Activated CD4-positive, alpha-beta T cell treated with anti-CD3 and anti-CD28 coated beads, Interleukin-2, amount 50 U/mL, for 16 hours (primary cell): Measurements from ENCODE around the gene DENND1A.
A peak's percentile ranks its signal among the peaks of the same experiment; 100 is the strongest.

Experiments used
- DNase-seq: peaks from one replicate; pipeline ENCODE4 v3.0.0-alpha.2; 2020

The DENND1A gene

GRCh38 chr9:123359106-123359505 is 570.8 kb downstream of the DENND1A start:
- no peak for DNase-seq

- no peak for DNase-seq
Observed at GRCh38 chr9:123358181-123358905, 571.6 kb downstream of the DENND1A start.

- DNase-seq, result no peak
Observed at GRCh38 chr9:123357743-123358059, 572.2 kb downstream of the DENND1A start.

- DNase-seq, result no peak
Observed at GRCh38 chr9:123356851-123357742, 572.8 kb downstream of the DENND1A start.

GRCh38 chr9:123355761-123356431 is 574.0 kb downstream of the DENND1A start, which contains the start of gene CRB2:
Gene CRB2, plus strand, starts transcription at chr9:123356197. Its CDS starts 64 bp downstream, at chr9:123356261.
- no peak for DNase-seq

GRCh38 chr9:123354806-123355508 is 575.0 kb downstream of the DENND1A start:
- DNase-seq, result no peak

GRCh38 chr9:123353984-123354591 is 575.8 kb downstream of the DENND1A start:
- DNase-seq, result peak; percentile 58

- no peak for DNase-seq
Observed at GRCh38 chr9:123353041-123353440, 576.9 kb downstream of the DENND1A start.

- DNase-seq, result no peak
Observed at GRCh38 chr9:123350590-123351310, 579.2 kb downstream of the DENND1A start.

- peak; percentile 73 for DNase-seq
Observed at GRCh38 chr9:123349691-123350480, 580.0 kb downstream of the DENND1A start.

GRCh38 chr9:123349033-123349432 is 580.9 kb downstream of the DENND1A start:
- DNase-seq, result no peak

- DNase-seq, result no peak
Observed at GRCh38 chr9:123348317-123348992, 581.5 kb downstream of the DENND1A start.

- no peak for DNase-seq
Observed at GRCh38 chr9:123347289-123348060, 582.5 kb downstream of the DENND1A start.

GRCh38 chr9:123346826-123347225 is 583.1 kb downstream of the DENND1A start:
- DNase-seq, result no peak

GRCh38 chr9:123346026-123346425 is 583.9 kb downstream of the DENND1A start:
- no peak for DNase-seq

GRCh38 chr9:123345567-123345955 is 584.4 kb downstream of the DENND1A start:
- DNase-seq, result no peak

GRCh38 chr9:123344192-123344949 is 585.6 kb downstream of the DENND1A start:
- DNase-seq, result no peak

- DNase-seq, result no peak
Observed at GRCh38 chr9:123343443-123344191, 586.3 kb downstream of the DENND1A start.
